ENCODE measurements around the gene KCNC1. TPM values are rescaled to one million over a fixed set of nuclear protein-coding genes. Genes with fewer than 3 reads are reported as not detected.

Gene KCNC1
- polyA plus RNA-seq, 6 donors from 2014 or later, result 0.13 TPM; not detected in 5

- peaks cover 23 to 35% (median 33%) of the 10 kb centered on the region in 3 donors for H3K27me3 Mint-ChIP-seq
- no peaks in the 10 kb centered on the region for H3K36me3 Mint-ChIP-seq
- no peaks in the 10 kb centered on the region for H3K4me1 Mint-ChIP-seq
- no peak for ATAC-seq (ENCODE audit: low read depth in 2 of 2)
- no peaks in the 10 kb centered on the region for H3K9me3 Mint-ChIP-seq
- no peak overlapping the region for H3K4me3 Mint-ChIP-seq
- DNase-seq, result no peak
- H3K27ac Mint-ChIP-seq, result no peak overlapping the region
Observed at GRCh38 chr11:17719938-17720795, 14.4 kb upstream of the KCNC1 start.

- Mint-ChIP-seq H3K4me3 (no peak overlapping the region), H3K27ac (no peak overlapping the region), H3K36me3 (no peaks in the 10 kb centered on the region), H3K9me3 (no peaks in the 10 kb centered on the region), H3K4me1 (no peaks in the 10 kb centered on the region), H3K27me3 (peaks cover 23 to 36% (median 35%) of the 10 kb centered on the region in 3 donors)
- no peak for ATAC-seq (ENCODE audit: low read depth in 2 of 2)
- DNase-seq, result no peak
Observed at GRCh38 chr11:17720796-17721171, 13.8 kb upstream of the KCNC1 start.

DNA sequence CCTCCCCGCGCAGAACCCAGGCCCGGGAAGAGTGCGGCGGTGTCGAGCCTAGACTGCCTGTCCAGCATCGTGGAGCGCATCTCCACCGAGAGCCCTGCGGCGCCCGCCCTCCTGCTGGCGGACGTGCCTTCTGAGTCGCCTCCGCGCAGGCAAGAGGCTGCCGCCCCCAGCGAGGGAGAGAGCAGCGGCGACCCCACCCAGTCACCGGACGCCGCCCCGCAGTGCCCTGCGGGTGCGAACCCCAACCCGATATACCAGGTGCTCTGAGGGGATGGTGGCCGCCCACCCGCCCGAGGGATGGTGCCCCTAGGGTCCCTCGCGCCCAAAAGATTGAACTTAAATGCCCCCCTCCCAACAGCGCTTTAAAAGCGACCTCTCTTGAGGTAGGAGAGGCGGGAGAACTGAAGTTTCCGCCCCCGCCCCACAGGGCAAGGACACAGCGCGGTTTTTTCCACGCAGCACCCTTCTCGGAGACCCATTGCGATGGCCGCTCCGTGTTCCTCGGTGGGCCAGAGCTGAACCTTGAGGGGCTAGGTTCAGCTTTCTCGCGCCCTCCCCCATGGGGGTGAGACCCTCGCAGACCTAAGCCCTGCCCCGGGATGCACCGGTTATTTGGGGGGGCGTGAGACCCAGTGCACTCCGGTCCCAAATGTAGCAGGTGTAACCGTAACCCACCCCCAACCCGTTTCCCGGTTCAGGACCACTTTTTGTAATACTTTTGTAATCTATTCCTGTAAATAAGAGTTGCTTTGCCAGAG, 13.2 kb upstream of the KCNC1 start:
- H3K9me3 Mint-ChIP-seq, result no peaks in the 10 kb centered on the region
- DNase-seq, result no peak
- H3K27me3 Mint-ChIP-seq, result peaks cover 25 to 39% (median 36%) of the 10 kb centered on the region in 3 donors
- H3K4me3 Mint-ChIP-seq, result no peak overlapping the region
- no peak overlapping the region for H3K27ac Mint-ChIP-seq
- ATAC-seq (ENCODE audit: low read depth in 2 of 2), result no peak
- no peaks in the 10 kb centered on the region for H3K4me1 Mint-ChIP-seq
- H3K36me3 Mint-ChIP-seq, result no peaks in the 10 kb centered on the region

DNA sequence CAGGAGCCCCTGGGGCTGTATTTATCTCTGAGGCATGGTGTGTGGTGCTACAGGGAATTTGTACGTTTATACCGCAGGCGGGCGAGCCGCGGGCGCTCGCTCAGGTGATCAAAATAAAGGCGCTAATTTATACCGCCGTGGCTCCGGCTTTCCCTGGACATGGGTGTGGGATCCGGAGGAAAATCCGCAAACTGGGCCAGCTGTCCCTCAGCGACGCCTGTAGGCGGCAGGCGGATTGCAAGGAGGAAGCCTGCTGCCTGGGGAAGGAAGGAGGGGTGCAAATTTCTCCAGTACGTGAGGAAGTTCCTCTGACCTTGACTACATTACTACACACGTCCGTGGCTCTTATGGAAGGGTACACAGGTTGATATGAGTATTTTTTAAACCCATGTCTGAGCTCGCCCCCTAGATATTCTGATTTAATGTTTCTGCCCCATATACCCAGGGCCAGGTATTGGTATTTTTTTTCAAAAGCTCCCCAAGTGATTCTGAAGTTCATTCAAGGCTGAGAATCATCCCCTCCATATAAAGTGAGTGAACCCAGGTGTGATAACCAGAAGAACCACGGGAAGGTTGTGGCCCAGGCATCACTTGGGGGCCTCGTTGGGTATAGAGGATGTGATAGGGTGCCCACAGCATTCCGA, 12.5 kb upstream of the KCNC1 start:
- peaks cover 28 to 40% (median 36%) of the 10 kb centered on the region in 3 donors for H3K27me3 Mint-ChIP-seq
- H3K36me3 Mint-ChIP-seq, result no peaks in the 10 kb centered on the region
- H3K4me3 Mint-ChIP-seq, result peak overlapping the region in 1 of 8 donors; percentile 15
- H3K4me1 Mint-ChIP-seq, result no peaks in the 10 kb centered on the region
- H3K9me3 Mint-ChIP-seq, result no peaks in the 10 kb centered on the region
- DNase-seq (no peak), ATAC-seq (ENCODE audit: low read depth in 2 of 2) (no peak)
- H3K27ac Mint-ChIP-seq, result no peak overlapping the region

- Mint-ChIP-seq H3K27me3 (peaks cover 37 to 51% (median 41%) of the 10 kb centered on the region in 3 donors), H3K27ac (no peak overlapping the region), H3K4me1 (no peaks in the 10 kb centered on the region), H3K9me3 (no peaks in the 10 kb centered on the region), H3K36me3 (no peaks in the 10 kb centered on the region), H3K4me3 (no peak overlapping the region)
- DNase-seq, result no peak
- no peak for ATAC-seq (ENCODE audit: low read depth in 2 of 2)
Observed at GRCh38 chr11:17724020-17724908, 10.3 kb upstream of the KCNC1 start.

GRCh38 chr11:17725174-17725573, 9.4 kb upstream of the KCNC1 start:
- peaks cover 37 to 55% (median 45%) of the 10 kb centered on the region in 3 donors for H3K27me3 Mint-ChIP-seq
- H3K9me3 Mint-ChIP-seq, result no peaks in the 10 kb centered on the region
- DNase-seq, result no peak
- no peaks in the 10 kb centered on the region for H3K4me1 Mint-ChIP-seq
- no peak overlapping the region for H3K27ac Mint-ChIP-seq
- H3K36me3 Mint-ChIP-seq, result no peaks in the 10 kb centered on the region
- ATAC-seq (ENCODE audit: low read depth in 2 of 2), result no peak
- H3K4me3 Mint-ChIP-seq, result no peak overlapping the region

DNA sequence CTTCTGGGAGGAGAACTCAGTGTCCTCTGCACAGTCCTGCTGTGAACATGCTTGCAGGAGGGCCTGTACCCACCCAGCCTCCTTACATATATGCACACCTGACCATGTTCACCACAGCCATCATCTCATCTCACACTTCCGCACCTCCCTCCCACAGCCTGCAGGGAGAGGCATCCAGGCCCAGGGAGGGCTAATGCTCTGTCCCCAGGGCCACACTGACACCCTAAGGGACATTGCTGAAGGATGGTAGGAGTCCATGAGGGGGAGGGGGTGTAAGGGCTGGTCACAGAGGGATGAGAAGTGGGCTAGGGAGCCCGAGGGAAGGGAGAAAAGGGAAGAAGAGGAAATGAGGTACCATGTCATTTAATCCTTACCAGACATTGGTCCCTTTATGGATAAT, 4.4 kb upstream of the KCNC1 start:
- H3K27ac Mint-ChIP-seq, result no peak overlapping the region
- H3K4me3 Mint-ChIP-seq, result no peak overlapping the region
- peaks cover 5% of the 10 kb centered on the region in 3 donors for H3K4me1 Mint-ChIP-seq
- ATAC-seq (ENCODE audit: low read depth in 2 of 2), result no peak
- H3K9me3 Mint-ChIP-seq, result peaks cover 0 to 6% (median 0%) of the 10 kb centered on the region in 7 donors
- no peak for DNase-seq
- peaks cover 38 to 57% (median 49%) of the 10 kb centered on the region in 3 donors for H3K27me3 Mint-ChIP-seq
- H3K36me3 Mint-ChIP-seq, result peaks cover 0 to 6% of the 10 kb centered on the region in 2 donors

DNA sequence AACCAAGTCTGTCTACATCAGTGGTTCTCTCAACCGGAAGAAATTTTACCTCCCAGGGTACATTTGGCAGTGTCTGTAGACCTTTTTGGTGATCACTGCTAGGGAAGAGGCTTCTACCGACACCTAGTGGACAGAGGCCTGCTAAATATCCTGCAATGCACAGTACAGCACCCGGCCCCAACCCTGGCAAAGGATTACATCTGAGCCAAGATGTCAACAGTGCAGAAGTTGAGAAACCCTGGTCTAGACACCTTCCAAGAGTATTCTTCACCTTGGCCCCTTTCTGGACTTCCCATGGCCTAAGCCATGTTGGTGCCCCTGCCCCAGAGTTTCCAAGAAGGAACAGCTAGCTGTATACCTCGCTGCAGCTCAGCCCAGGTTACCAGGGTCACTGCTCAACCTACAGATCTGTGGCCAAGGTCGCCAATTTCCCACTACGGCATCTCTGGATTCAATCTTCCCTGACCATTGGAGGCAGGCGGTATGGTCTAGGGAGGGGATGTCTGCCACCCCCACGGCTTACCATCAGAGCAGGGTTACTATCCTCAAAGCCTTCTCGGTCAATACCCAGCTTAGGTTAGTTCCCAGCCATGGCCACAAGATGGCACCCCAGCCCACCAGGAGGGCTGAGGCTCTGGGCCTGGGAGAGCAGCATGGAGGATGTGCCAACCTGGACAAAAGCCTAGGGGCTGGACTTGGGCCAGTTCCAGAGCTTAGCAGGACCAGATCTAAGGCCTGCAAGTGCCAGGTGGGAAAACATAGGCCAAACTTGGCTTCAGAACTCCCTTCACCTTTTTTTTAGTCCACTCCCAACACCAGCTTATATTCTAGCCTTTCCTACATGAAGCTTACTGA, 3.7 kb upstream of the KCNC1 start:
- no peak overlapping the region for H3K4me3 Mint-ChIP-seq
- peaks cover 5% of the 10 kb centered on the region in 3 donors for H3K4me1 Mint-ChIP-seq
- H3K9me3 Mint-ChIP-seq, result peaks cover 0 to 6% (median 0%) of the 10 kb centered on the region in 7 donors
- ATAC-seq (ENCODE audit: low read depth in 2 of 2), result peak; percentile 55 to 56
- peaks cover 0 to 6% of the 10 kb centered on the region in 2 donors for H3K36me3 Mint-ChIP-seq
- peak; percentile 32 for DNase-seq
- peaks cover 38 to 54% (median 49%) of the 10 kb centered on the region in 3 donors for H3K27me3 Mint-ChIP-seq
- no peak overlapping the region for H3K27ac Mint-ChIP-seq

DNA sequence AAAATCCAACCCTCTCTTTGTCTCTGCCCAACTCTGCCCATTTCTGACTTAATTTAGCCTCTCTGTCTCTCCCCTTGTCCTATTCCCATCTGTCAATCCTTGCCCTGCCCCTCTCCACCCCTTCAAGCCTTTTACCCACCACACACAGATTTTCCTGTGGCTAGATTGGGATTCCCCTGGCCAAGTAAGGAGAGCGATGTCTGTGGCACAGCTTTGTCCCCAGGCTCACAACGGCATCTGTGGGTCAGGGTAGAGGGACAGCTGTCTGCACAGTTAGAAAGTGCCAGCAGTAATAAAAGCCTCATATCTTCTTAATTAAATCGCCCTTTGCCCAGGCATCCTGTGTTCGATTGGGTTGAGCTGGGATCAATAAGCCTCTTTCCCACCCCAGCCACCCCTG, 1.3 kb upstream of the KCNC1 start:
- H3K4me1 Mint-ChIP-seq, result peaks cover 5 to 9% (median 5%) of the 10 kb centered on the region in 3 donors
- H3K9me3 Mint-ChIP-seq, result peaks cover 0 to 8% (median 0%) of the 10 kb centered on the region in 7 donors
- peak overlapping the region in 5 of 8 donors; percentile 27 to 68 (median 43) for H3K4me3 Mint-ChIP-seq
- no peak overlapping the region for H3K27ac Mint-ChIP-seq
- peaks cover 34 to 61% (median 53%) of the 10 kb centered on the region in 3 donors for H3K27me3 Mint-ChIP-seq
- DNase-seq (no peak), ATAC-seq (ENCODE audit: low read depth in 2 of 2) (no peak)
- H3K36me3 Mint-ChIP-seq, result peaks cover 0 to 14% of the 10 kb centered on the region in 2 donors

DNA sequence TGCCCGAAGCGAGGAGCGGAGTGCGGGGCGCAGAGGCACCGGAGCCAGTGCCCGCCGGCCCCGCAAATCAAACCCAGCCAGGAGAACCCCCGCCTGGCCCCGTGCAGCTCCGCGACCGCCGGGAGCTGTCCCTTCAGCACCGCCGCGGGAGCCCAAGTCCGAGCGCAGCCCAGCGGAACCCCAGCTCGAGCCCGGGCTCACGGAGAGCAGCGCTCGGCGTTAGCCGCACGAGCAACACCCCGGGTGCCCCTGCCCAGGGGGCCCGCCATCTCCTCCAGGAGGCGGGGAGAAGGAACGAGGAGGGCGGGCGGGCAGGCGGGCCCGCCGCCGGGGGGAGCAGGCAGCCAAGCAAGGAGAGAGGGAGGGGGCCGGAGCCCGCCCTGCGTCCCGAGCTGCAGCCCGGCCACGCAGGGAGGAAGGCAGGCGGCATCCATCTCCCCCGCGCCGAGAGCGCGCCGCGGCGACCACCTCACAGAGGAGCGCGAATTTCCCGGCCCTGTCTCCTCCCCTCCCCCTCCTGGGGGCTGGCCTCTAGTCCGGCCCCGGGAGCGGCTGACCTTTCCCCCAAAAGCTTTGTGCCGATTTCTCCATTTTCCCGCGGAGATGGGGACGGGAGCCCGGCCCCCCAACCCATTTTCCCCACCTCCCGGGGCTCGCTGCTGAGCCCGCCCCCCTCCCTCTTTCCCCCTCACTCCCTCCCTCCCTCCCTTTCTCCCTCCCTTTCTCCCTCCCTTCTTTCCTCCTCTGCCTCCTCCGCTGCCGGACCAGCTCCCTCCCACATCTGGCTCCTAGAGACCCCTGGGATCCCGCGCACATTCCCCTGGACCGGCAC, 621 bp downstream of the KCNC1 start:
- no peak overlapping the region for H3K27ac Mint-ChIP-seq
- H3K27me3 Mint-ChIP-seq, result peaks cover 30 to 47% (median 41%) of the 10 kb centered on the region in 3 donors
- DNase-seq, result no peak
- H3K4me3 Mint-ChIP-seq, result peak overlapping the region in 1 of 8 donors; percentile 5
- no peak for ATAC-seq (ENCODE audit: low read depth in 2 of 2)
- peaks cover 0 to 8% (median 0%) of the 10 kb centered on the region in 7 donors for H3K9me3 Mint-ChIP-seq
- peaks cover 0 to 14% of the 10 kb centered on the region in 2 donors for H3K36me3 Mint-ChIP-seq
- H3K4me1 Mint-ChIP-seq, result peaks cover 5 to 9% (median 5%) of the 10 kb centered on the region in 3 donors

GRCh38 chr11:17735818-17736578, 1.4 kb downstream of the KCNC1 start:
- peaks cover 0 to 8% (median 0%) of the 10 kb centered on the region in 7 donors for H3K9me3 Mint-ChIP-seq
- peak overlapping the region in 2 of 8 donors; percentile 5 to 32 for H3K4me3 Mint-ChIP-seq
- DNase-seq (no peak), ATAC-seq (ENCODE audit: low read depth in 2 of 2) (no peak)
- H3K36me3 Mint-ChIP-seq, result peaks cover 0 to 14% of the 10 kb centered on the region in 2 donors
- H3K27me3 Mint-ChIP-seq, result peaks cover 33 to 41% (median 37%) of the 10 kb centered on the region in 3 donors
- H3K27ac Mint-ChIP-seq, result no peak overlapping the region
- peaks cover 5 to 9% (median 5%) of the 10 kb centered on the region in 3 donors for H3K4me1 Mint-ChIP-seq

Data from naive B cell (primary cell).